ENCODE measurements around the gene GLIPR1.
"Not testable (repeated sequence)": the region's sequence is repeated elsewhere in the genome, so short reads cannot be mapped to it uniquely, and the experiment has no call there.

Gene GLIPR1

DNA sequence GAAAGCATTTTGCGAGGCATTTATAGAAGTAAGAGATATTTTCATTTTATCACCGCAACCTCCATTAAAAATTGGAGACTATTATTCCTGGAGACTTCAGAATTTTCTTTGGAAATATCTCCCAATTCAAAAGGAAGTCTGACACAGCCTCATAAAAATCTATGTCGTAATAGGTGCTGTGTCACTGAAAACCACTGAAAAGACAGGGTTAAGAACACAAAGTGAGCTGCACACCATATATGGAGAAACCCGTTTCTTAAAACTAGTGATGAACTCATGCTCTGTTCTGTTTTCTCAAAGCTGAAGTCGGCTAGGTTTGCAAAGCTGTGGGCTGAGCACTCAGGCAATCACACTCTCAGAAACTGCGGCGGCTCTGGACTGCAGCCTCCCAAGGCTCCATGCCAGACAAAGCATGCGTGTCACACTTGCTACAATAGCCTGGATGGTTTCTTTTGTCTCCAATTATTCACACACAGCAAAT lies at the start of gene GLIPR1:
GLIPR1 (plus strand) TSS at position 287 of the 481 bp plus-strand sequence; CDS start at position 413, 126 bp downstream.
- peak; percentile 22 to 25 for DNase-seq

DNA sequence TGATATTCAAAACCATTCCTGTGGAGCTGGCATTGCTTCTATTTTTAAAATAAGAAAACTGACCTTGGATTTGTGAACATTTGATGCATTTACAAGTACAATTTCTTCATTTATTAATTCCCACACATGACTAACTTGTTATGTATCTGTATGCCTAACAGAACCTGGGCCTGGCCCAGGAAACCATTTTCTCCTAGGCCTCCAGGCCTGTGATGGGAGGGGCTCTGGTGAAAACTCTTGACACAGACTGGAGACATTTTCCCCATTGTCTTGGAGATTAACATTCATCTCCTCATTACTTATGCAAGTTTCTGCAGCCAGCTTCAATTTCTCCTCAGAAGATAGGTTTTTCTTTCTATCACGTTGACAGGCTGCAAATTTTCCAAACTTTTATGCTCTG lies 47.6 kb upstream of the GLIPR1 start:
- DNase-seq = no peak

DNA sequence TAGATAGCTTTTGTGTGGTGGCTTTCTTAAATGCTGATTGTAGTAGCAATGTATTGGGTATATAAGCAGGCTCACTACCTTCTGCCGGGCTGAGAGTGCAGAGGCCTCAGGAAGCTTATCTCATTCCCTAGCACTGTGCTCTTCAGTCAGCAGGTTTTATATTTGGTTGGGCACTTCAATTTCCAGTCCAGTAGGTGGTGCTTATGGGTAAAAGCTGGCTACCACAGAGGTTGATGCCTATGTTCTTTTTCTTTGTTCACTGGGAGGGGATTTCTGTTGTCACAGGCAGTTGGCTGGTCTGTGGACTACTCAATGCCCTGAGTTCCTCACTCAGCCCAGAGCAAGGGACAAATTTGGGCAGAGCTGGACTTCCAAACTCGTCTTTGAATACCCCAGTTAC lies 43.0 kb upstream of the GLIPR1 start:
- DNase-seq = no peak

DNA sequence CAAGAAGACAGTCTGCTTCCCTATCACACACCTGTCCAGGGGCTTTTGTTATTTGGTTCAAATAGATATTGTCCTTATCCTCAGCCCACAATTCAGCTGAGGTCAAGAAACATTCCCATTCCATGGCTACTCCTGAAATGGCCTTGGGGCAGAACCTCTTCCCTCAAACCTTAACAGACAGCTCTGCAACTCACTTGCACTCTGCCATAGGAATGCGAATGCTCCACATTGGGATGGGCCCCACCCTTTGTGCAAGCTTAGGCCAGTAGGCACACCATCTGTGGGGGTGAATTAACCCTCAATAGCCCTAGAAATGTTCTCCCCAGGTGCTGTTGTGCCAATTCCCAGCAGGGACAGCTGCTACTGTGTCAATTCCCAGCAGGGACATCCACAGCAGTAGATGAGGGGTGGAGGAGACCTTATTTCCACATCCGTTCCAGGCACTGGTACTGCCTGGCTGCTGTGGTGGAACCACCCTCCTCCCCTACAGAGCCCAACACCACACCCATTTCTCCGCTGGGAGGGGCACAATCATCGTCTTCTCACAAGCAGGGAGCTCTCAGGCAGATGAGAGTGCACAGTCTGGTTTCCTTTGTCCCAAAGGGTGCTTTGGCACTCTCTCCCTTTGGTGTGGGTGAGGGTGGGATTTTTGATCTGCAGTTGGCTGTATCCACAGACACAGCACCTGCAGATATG lies 42.3 kb upstream of the GLIPR1 start:
- no peak for DNase-seq

DNA sequence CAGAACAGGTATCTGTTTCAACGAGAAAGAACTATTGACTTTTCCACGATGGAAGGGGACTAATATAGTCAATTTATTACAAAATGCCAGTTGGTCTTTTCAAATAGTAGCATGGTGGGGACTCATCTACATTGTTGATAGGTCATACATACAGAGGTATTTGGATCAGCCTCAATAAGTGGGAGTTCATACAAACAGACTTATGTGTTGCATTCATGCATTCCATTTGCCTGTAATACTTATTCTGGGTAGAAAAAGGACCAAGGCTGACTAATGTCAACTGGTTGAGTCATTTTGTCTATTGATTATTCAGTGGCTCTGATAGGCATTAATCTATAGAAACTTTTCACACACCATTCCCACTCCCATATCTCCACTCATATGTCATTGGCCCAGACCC lies 41.5 kb upstream of the GLIPR1 start:
- DNase-seq = no peak

DNA sequence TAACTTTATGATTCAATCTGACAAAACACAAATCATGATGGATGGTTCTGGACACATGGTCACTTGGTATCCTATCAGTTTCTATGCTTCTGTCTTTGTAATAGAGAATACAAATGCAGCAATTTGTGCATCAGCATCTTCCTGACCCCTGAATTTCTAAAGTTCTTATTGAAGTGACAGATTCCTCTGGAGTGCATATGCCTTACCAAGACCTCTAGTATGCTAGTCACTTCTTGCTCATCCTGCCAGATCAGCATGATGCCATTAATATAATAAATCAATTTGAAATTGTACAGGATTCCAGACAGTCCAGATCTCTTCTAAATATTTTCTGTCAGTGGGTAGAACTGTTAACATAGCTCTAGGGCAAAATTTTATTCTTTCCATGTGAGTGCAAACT lies 40.6 kb upstream of the GLIPR1 start:
- no peak for DNase-seq

DNA sequence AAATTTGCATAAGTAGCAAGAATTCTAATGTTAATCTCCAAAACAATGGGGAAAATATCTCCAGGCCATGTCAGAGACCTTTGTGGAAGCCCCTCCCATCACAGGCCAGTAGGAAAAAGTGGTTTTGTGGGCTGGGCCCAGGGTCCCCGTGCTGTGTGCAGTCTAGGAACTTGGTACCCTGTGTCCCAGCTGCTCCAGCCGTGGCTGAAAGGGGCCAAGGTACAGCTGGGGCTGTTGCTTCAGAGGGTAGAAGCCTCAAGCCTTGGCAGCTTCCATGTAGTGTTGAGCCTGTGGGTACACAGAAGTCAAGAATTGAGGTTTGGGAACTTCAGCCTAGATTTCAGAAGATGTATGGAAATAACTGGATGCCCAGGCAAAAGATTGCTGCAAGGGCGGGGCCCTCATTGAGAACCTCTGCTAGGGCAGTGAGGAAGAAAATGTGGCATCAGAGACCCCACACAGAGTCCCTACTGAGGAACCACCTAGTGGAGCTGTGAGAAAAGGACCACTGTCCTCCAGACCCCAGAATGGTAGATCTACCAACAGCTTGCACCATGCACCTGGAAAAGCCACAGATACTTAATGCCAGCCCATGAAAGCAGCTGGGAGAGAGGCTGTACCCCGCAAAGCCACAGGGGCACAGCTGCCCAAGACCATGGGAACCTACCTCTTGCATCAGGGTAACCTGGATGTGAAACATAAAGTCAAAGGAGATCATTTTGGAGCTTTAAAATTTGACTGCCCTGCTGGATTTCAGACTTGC lies 38.7 kb upstream of the GLIPR1 start:
- not testable (repeated sequence) for DNase-seq

DNA sequence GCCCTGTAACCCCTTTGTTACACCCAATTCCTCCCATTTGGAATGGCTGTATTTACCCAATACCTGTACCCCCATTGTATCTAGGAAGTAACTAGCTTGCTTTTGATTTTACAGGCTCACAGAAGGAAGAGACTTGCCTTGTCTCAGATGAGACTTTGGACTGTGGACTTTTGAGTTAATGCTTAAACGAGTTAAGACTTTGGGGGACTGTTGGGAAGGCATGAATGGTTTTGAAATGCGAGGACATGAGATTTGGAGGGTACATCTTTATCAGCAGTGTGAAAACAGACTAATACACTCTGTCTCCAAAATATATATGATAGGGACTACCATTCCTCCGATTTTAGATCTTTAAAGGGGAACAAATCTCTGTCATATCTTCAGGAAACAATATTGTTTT lies 38.1 kb upstream of the GLIPR1 start:
- not testable (repeated sequence) for DNase-seq

DNA sequence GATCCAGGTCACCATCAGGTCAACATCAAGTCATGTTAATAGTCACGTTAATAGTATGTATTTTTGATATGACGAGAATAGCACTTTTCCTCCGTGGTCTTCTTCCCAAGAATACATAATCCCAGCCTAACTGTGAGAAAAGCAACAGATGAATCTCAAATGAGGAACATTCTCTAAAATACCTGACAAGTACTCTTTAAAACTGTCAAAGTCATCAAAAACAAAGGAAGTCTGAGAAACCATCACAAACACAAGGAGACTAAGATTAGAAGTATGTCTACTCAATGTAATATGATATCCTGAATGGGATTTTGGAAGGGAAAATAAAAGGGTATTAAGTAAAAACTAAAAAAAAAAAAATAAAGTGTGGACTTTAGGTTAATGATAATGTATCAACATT lies 36.8 kb upstream of the GLIPR1 start:
- DNase-seq = no peak

DNA sequence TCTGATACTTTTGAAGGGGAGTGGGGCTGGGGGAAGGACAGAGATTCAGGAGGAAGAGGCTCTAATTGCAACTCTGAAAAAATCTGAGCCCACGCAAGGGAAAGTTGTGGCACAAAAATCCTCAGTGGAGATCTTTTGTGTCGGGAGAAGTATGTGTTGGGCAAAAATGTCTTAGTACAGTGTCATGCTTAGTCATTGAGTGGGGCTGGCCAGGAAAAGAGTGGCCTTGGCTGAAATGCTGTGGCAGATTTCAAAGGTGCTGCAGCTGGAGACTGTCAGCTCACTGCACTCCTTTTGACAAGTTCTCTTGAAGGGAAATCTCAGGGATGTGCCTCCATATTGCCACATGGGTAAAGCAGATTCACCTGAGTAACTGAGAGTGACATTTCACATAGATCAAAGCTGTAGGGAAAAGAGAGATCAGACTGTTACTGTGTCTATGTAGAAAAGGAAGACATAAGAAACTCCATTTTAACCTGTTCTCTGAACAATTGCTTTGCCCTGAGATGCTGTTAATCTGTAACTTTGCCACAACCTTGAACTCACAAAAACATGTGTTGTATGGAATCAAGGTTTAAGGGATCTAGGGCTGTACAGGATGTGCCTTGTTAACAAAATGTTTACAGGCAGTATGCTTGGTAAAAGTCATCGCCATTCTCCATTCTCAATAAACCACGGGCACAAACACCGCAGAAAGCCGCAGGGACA lies 36.0 kb upstream of the GLIPR1 start:
- DNase-seq = no peak

DNA sequence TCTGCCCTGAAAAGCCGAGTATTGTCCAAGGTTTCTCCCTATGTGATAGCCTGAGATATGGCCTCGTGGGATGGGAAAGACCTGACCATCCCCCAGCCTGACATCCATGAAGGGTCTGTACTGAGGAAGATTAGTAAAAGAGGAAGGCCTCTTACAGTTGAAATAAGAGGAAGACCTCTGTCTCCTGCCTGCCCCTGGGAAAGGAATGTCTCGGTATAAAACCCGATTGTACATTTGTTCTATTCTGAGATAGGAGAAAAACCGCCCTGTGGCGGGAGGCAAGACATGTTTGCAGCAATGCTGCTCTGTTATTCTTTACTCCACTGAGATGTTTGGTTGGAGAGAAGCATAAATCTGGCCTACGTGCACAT lies 35.4 kb upstream of the GLIPR1 start:
- not testable (repeated sequence) for DNase-seq

DNA sequence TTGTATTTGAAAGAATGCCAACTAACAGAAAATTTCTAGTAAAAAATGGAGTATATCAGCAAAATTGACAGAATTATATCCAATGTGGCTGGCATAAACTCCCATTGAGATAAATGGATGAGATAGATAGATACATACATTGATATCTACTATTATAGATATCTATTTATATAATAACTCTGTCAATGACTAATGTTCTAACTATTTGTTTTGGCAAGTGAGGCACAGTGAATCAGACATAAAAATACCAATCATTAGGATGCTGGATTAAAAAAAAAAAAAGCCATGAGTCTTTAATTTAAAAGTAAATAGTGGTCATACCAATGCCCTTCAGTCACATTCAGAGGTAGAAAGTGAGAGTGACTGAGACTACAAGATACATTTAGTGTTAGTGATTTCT lies 33.7 kb upstream of the GLIPR1 start:
- no peak for DNase-seq

DNA sequence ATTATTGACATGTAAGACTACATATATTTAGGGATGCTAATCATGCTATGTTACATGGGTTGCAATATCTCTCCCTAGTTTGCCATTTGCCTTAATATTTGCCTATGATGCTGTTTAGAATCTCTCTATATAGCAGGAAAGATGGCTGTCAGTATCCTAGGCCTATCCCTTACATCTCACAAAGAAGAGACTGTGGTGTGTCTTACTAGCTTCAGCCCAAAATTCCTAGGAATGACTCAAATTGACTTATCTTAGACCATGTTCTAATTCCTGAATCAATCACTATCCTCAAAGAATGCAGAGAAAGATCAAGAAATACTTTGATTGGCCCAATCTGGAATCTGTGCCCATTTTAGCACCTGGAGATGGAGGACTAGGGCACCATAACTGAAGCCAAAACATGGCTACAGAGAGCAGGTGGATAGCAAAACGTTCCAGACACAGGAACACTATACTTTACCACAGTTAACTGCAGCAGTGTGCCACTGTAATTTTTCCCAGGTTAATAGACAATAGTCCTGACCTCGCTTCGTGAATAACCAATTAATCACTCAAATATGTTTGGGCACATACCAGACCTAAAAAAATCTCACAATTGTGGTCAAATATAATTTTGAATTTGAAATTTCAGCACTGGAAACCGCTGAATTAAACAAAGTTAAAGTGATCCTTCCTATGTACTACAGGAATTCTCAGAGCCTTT lies 32.7 kb upstream of the GLIPR1 start:
- DNase-seq = no peak

DNA sequence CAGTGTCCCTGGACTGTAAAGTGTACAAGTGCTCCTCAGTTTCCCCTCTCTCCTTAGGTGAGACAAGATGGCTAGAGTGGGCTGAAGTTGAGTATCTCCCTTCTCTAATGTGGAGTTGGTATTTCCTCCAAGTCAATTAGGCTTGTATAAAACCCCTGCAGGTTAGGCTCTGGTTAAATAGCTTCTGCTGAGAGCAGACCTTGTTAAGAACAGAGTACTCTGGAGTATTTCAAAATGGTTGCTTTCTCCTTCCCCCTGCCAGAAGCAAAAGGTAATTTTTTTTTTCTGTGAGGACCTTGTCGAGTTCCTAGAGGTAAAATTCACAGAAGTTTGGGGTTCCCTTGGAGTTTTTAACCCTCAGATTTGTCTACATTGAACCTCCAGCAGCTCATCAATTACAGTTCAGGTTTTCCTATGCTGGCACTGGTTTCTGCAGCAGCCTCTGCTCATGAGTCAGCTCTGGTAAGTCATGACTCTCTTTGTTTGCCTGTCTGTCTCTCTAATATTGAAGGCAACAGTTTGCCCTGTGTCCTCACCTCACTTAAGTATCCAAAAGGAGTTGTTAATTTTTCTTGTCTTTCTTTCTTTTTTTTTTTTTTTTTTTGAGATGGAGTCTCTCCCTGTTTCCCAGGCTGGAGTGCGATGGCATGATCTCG lies 27.8 kb upstream of the GLIPR1 start:
- no peak for DNase-seq

DNA sequence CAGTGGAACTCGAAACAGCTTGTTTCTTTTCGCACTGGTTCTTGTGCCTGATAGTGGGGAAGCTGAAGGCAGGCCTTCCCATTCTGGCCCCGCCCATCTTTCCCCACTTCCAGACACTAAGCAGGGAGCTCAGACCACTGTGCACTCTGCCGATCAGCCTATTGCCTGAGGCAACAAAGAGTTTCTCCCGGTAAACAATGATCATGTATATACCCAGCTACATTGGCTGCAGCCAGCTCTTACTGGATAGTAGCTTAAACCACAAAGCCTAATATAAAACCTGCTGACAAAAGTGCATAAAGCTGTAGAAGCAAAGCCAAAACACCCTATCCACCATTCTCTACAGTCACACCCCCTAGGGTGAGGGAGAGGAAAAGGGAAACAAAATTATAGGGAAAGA lies 24.7 kb upstream of the GLIPR1 start:
- DNase-seq = no peak

DNA sequence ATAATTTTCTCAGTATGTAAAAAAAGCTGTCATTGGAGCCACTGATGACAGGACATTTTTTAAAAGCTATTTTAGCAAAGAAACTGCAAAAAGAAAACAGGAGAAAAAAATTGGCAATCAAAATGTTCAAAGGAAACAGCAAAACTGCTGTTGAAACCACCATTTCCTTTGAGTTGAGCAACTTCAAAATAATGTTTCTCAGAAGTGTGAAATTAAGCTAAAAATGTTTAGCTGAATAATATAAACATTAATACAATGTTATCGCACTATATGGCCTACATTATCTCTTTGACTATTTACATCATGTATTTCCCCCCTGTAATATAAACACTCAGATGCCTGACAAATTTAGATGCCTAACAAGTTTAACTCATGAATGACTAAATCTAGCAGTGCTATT lies 23.4 kb upstream of the GLIPR1 start:
- no peak for DNase-seq

DNA sequence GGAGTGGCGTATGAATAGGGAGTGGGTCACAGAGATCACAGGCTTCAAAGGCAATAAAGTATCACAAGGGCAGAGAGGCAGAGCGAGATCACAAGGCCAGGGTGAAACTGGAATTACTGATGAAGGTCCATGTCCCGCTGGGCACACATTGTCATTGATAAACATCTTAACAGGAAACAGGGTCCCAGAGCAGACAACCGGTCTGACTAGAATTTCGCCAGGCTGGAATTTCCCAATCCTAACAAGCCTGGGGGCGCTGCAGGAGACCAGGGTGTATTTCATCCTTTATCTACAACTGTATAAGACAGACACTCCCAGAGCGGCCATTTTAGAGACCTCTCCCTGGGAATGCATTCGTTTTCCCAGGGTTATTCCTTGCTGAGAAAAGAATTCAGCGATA lies 22.7 kb upstream of the GLIPR1 start:
- DNase-seq = not testable (repeated sequence)

DNA sequence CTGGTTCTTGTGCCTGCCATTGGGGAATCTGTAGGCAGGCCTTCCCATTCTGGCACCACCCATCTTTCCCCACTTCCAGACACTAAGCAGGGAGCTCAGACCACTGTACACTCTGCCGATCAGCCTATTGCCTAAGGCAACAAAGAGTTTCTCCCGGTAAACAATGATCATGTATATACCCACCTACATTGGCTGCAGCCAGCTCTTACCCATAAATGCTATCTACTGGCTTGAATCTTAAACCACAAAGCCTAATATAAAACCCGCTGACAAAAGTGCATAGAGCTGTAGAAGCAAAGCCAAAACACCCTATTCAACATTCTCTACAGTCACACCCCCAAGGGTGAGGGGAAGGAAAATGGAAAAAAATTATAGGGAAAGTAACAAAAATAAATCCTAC lies 20.8 kb upstream of the GLIPR1 start:
- no peak for DNase-seq

DNA sequence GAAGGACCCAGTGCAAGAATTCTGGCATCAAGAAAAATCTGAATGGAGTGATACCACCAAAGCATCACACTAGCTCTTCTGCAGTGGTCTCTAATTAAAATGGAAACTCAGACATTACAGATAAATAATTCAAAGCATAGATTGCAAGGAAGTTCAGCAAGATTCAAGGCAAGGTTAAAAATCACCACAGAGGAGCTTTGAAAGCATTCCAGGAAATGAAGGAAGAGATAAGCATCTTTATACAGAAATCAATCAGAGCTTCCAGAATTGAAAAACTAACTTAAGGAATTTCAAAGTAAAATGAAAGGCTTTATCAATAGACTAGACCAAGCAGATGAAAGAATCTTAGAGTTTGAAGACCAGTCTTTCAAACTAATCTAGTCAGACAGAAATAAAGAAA lies 20.4 kb upstream of the GLIPR1 start:
- no peak for DNase-seq

DNA sequence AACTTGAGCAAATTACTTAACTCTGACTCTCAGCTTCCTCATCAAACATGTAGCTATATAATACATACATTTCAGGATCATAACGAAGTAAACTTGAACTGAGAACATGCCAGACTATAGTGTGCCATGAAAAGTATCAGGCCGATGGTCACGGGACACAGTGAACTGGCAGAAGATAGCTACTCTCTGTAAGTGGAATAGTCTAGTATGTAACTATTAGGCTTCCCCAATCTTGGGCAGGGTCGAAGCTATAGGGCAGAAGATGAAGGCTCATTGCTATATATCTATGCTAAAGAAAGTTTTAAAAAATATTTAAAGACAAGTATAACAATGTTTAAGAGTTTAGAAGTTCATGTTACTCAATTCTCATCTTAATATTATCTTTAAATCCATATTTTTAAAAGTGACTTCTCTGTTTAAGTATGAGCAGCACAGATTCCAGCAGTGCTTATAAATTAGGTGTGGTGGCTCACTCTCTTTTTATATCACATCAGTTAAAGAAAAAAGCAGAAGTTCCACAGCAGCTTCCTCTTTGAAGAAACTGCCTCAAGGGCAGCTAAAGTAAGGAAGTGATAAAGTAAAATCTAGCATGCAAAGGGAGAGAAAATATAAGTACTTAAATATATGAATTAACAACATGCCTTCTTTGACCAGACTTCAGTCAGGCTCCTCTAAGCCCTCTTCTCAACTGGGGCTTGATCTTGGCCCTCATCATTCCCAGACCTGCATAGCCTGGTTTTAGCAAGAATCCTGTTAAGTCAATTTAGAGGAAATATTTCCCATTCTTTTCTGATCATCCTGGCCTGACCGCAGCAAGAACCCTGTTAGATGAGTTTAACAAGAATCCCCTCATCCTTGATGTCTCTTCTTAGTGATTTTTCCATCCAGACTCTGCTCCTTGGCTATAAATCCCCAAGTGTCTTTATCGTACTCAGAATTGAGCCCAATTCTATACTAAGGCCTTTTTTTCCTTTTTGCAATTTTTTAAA lies 8.4 kb upstream of the GLIPR1 start:
- no peak for DNase-seq

DNA sequence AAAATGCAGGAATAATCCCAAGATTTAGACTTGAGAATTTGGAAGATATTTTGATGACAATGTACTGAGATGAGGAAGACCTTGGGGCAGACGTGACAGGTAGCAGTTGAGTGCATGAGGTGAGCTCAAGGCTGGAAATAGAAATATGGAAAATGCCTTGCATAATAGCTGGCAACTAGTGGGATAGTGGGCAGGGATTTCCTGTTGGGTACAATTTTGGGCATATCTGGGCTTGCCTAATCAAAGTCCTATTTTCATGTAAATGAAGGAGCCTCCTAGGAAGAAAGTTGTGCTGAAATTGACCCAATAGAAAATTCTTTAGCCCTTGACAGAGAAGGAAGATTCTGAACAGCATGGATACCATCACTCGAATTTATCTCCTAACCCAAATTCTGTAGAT lies 6.4 kb upstream of the GLIPR1 start:
- no peak for DNase-seq

Measured in SHP77 (cell line).